MCF 10A (cell line): ENCODE results near the gene SLC5A10. TPM values are rescaled to one million over a fixed set of nuclear protein-coding genes. Genes with fewer than 3 reads are reported as not detected.

Experiments used
- BruUV-seq: library from RNA; stranded (reverse); fragments of 400-500 nt; replicated peaks from 2 replicates; lab custom pipeline; 2021; lab: Mats Ljungman, UMichigan
- CTCF ChIA-PET: fragments of 300-600 bp; sonication (Branson Sonifier 250); formaldehyde crosslinking; extraction: SDS; loops from one replicate; lab custom pipeline; 2021; ENCODE audit warnings: antibody characterized with exemption, inconsistent platforms; lab: Yijun Ruan, JAX
- POLR2A ChIA-PET: fragments of 300-600, 350-650 bp; sonication (Branson Sonifier 250); formaldehyde crosslinking; extraction: SDS; loops from one replicate; lab custom pipeline; 2020; ENCODE audit warnings: antibody characterized with exemption, inconsistent platforms; lab: Yijun Ruan, JAX
- DNase-seq: peaks from one replicate; pipeline ENCODE4 v3.0.0-alpha.2; 2018; ENCODE audit not compliant: unreplicated experiment
- H3K27ac Mint-ChIP-seq: one replicate; pipeline ENCODE4 v1.8.0; 2022; ENCODE audit warnings: mild to moderate bottlenecking, low read depth, mixed read lengths; ENCODE audit not compliant: unreplicated experiment
- H3K27me3 Mint-ChIP-seq: one replicate; pipeline ENCODE4 v1.8.0; 2022; ENCODE audit warnings: mixed read lengths; ENCODE audit not compliant: insufficient read depth, unreplicated experiment
- H3K36me3 Mint-ChIP-seq: one replicate; pipeline ENCODE4 v1.8.0; 2022; ENCODE audit warnings: mild to moderate bottlenecking, moderate library complexity, mixed read lengths; ENCODE audit not compliant: insufficient read depth, unreplicated experiment
- H3K4me1 Mint-ChIP-seq: one replicate; pipeline ENCODE4 v1.8.0; 2022; ENCODE audit warnings: mixed read lengths; ENCODE audit not compliant: insufficient read depth, unreplicated experiment
- H3K4me3 Mint-ChIP-seq: one replicate; pipeline ENCODE4 v1.8.0; 2022; ENCODE audit warnings: mild to moderate bottlenecking, moderate library complexity, mixed read lengths; ENCODE audit not compliant: unreplicated experiment
- H3K9me3 Mint-ChIP-seq: one replicate; pipeline ENCODE4 v1.8.0; 2022; ENCODE audit warnings: mixed read lengths; ENCODE audit not compliant: unreplicated experiment
- CTCF ChIP-seq: fragments of 200-600 bp; IDR thresholded peaks from one replicate; pipeline ENCODE4 v1.8.0; 2022; ENCODE audit warnings: antibody characterized with exemption, mild to moderate bottlenecking; ENCODE audit not compliant: unreplicated experiment
- intact Hi-C: fragments of 100-400 bp; cut with micrococcal nuclease; formaldehyde crosslinking; loops from 2 replicates; pipeline ENCODE4 v1.14.1; 2022
- total RNA-seq: library from RNA; stranded (reverse); gene quantifications from 2 replicates; pipeline ENCODE4 v1.2.3, GENCODE V29; 2022

SLC5A10 gene
- total RNA-seq, 1 experiment from 2014 or later: 0.16 TPM

- Mint-ChIP-seq H3K4me3 (no peak overlapping the region), H3K27ac (no peak overlapping the region), H3K27me3 (peaks cover 72% of the 10 kb centered on the region), H3K9me3 (no peaks in the 10 kb centered on the region), H3K36me3 (no peaks in the 10 kb centered on the region), H3K4me1 (no peaks in the 10 kb centered on the region)
- intact Hi-C loops: no loop called here
- no peak for TF ChIP-seq CTCF
- no TSS peak for BruUV-seq
- POLR2A ChIA-PET: interaction anchor here (0.7 kb wide), 1 partner anchor 126 kb away, joined by 3 read pairs; no protein-coding TSS in a partner anchor
- CTCF ChIA-PET: no interaction called here
- no peak for DNase-seq
These were observed 5.4 kb upstream of the SLC5A10 start for GRCh38 chr17:18946536-18946935.

- H3K27ac Mint-ChIP-seq: no peak overlapping the region
- ChIA-PET CTCF (interaction anchor here (0.6 to 0.9 kb wide), 2 partner anchors 9 to 1323 kb away, joined by 3 to 4 read pairs; no protein-coding TSS in a partner anchor), POLR2A (no interaction called here)
- H3K4me1 Mint-ChIP-seq: no peaks in the 10 kb centered on the region
- peaks cover 59% of the 10 kb centered on the region for H3K27me3 Mint-ChIP-seq
- no TSS peak for BruUV-seq
- no peak for TF ChIP-seq CTCF
- intact Hi-C loops: no loop called here
- DNase-seq: no peak
- H3K4me3 Mint-ChIP-seq: no peak overlapping the region
- H3K9me3 Mint-ChIP-seq: no peaks in the 10 kb centered on the region
- no peaks in the 10 kb centered on the region for H3K36me3 Mint-ChIP-seq
These were observed 4.1 kb upstream of the SLC5A10 start for GRCh38 chr17:18947866-18948265.

- Mint-ChIP-seq H3K9me3 (no peaks in the 10 kb centered on the region), H3K27ac (no peak overlapping the region), H3K4me3 (no peak overlapping the region), H3K4me1 (no peaks in the 10 kb centered on the region), H3K36me3 (no peaks in the 10 kb centered on the region), H3K27me3 (peaks cover 59% of the 10 kb centered on the region)
- ChIA-PET CTCF (interaction anchor here (0.9 to 1.3 kb wide), 2 partner anchors 9 to 13 kb away, joined by 4 to 6 read pairs; no protein-coding TSS in a partner anchor), POLR2A (no interaction called here)
- no peak for TF ChIP-seq CTCF
- intact Hi-C loops: no loop called here
- no TSS peak for BruUV-seq
- DNase-seq: no peak
These were observed 3.4 kb upstream of the SLC5A10 start for GRCh38 chr17:18948476-18949006.

GRCh38 chr17:18949566-18949965 is 2.4 kb upstream of the SLC5A10 start:
- H3K27ac Mint-ChIP-seq: no peak overlapping the region
- intact Hi-C loops: no loop called here
- peaks cover 50% of the 10 kb centered on the region for H3K27me3 Mint-ChIP-seq
- H3K9me3 Mint-ChIP-seq: no peaks in the 10 kb centered on the region
- DNase-seq: no peak
- no peaks in the 10 kb centered on the region for H3K4me1 Mint-ChIP-seq
- no TSS peak for BruUV-seq
- no peak overlapping the region for H3K4me3 Mint-ChIP-seq
- CTCF ChIA-PET: interaction anchor here (1.3 kb wide), 1 partner anchor 12 kb away, joined by 6 read pairs; no protein-coding TSS in a partner anchor
- POLR2A ChIA-PET: no interaction called here
- no peak for TF ChIP-seq CTCF
- H3K36me3 Mint-ChIP-seq: no peaks in the 10 kb centered on the region
